HepG2 (cell line): Measurements from ENCODE around the gene KLHL21.

Experiments used
- MATR3 ChIP-seq: sonication (generic); formaldehyde crosslinking; IDR thresholded peaks from 2 replicates; pipeline ENCODE4 v1.4.0; 2020; ENCODE audit warnings: missing genetic modification reagents
- NR2C2 ChIP-seq: sonication (generic); formaldehyde crosslinking; IDR thresholded peaks from 2 replicates; pipeline ENCODE4 v1.4.0; 2020; ENCODE audit warnings: missing genetic modification reagents, mild to moderate bottlenecking, moderate library complexity, borderline replicate concordance
- STAT5B ChIP-seq: sonication (generic); formaldehyde crosslinking; IDR thresholded peaks from 2 replicates; pipeline ENCODE4 v1.4.0; 2020; ENCODE audit warnings: missing genetic modification reagents
- TAF1 ChIP-seq: sonication (generic); formaldehyde crosslinking; IDR thresholded peaks from 2 replicates; pipeline ENCODE4 v1.4.0; 2020; ENCODE audit warnings: missing genetic modification reagents
- ZNF496 ChIP-seq: sonication (generic); formaldehyde crosslinking; IDR thresholded peaks from 2 replicates; pipeline ENCODE4 v1.8.1; 2023; ENCODE audit warnings: mild to moderate bottlenecking, moderate library complexity, missing genetic modification reagents; ENCODE audit not compliant: insufficient replicate concordance
- TF ChIP-seq, protein P1 (sequence below): sonication (generic); formaldehyde crosslinking; IDR thresholded peaks from 2 replicates; pipeline ENCODE4 v1.4.0; 2020; ENCODE audit warnings: missing genetic modification reagents
- TF ChIP-seq, protein P2 (sequence below): sonication (generic); formaldehyde crosslinking; IDR thresholded peaks from 2 replicates; pipeline ENCODE4 v1.8.1; 2023; ENCODE audit warnings: missing genetic modification reagents, inconsistent platforms, borderline replicate concordance

DNA sequence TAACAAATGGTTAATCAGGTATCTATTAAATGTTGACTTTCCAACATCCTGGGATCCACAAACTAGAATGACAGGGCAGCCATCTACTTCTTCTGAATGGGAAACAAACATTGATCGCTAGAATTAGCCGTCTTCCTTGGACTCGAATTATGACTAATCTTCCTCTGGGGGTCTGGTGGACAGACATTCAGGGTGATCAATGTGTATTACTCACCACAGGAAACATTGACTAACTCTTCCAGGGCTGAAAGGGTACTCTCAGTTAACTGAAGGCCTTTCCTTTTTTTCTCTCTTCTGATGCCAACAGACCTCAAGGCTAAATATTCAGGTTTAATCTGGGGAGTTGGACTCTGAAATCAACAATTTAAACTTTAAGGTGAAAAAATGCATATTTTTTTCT lies 57.8 kb downstream of the KLHL21 start:
- TF ChIP-seq, protein P1, sequence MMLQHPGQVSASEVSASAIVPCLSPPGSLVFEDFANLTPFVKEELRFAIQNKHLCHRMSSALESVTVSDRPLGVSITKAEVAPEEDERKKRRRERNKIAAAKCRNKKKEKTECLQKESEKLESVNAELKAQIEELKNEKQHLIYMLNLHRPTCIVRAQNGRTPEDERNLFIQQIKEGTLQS, result no peak
- TF ChIP-seq, protein P2, sequence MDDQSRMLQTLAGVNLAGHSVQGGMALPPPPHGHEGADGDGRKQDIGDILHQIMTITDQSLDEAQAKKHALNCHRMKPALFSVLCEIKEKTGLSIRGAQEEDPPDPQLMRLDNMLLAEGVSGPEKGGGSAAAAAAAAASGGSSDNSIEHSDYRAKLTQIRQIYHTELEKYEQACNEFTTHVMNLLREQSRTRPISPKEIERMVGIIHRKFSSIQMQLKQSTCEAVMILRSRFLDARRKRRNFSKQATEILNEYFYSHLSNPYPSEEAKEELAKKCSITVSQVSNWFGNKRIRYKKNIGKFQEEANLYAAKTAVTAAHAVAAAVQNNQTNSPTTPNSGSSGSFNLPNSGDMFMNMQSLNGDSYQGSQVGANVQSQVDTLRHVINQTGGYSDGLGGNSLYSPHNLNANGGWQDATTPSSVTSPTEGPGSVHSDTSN, result no peak
- no peak for TF ChIP-seq NR2C2 (CRISPR knock-in tag)
- TF ChIP-seq STAT5B (CRISPR knock-in tag), result no peak
- no peak for TF ChIP-seq MATR3
- TF ChIP-seq ZNF496, result no peak
- TF ChIP-seq TAF1 (CRISPR knock-in tag), result no peak
